K562 (cell line): Measurements from ENCODE around the gene CCNY. TPM values are rescaled to one million over a fixed set of nuclear protein-coding genes. Genes with fewer than 3 reads are reported as not detected.
A peak's percentile ranks its signal among the peaks of the same experiment; 100 is the strongest.

Experiments used
- ATAC-seq: fragments of 200-7000 bp; cut with Tn5 transposase; 3 replicates; pipeline ENCODE4 v1.9.1; 2020; ENCODE audit warnings: moderate library complexity
- BruUV-seq: library from RNA; stranded (reverse); fragments of 400-500 nt; replicated peaks from 2 replicates; lab custom pipeline; 2021; lab: Mats Ljungman, UMichigan
- CTCF ChIA-PET: fragments of 300-600 bp; formaldehyde crosslinking; extraction: SDS; loops from one replicate; lab custom pipeline; 2021; ENCODE audit warnings: low intra/inter-chr PET ratio; lab: Yijun Ruan, JAX
- POLR2A ChIA-PET: fragments of 300-600, 350-650 bp; sonication (Branson Sonifier 250); formaldehyde crosslinking; extraction: SDS; loops from one replicate; lab custom pipeline; 2021; ENCODE audit warnings: antibody characterized with exemption, inconsistent platforms; lab: Yijun Ruan, JAX
- DNase-seq, 4 experiments: peaks; one replicate each; pipeline versions ENCODE4 v3.0.0 to v3.0.0-alpha.2; 2011 to 2018; ENCODE audit warnings: low spot score in 3 of 4, mixed read lengths in 3 of 4; ENCODE audit errors: extremely low read depth in 1 of 4
- FAIRE-seq: peaks from 2 replicates; lab custom pipeline; 2011; peaks lifted over from hg19 to GRCh38; lab: Jason Lieb, UNC
- H2AFZ ChIP-seq: 2 replicates; pipeline ENCODE4 v1.6.0; 2011; ENCODE audit warnings: low read depth, low read length, control low read depth, inconsistent platforms
- H3K27ac ChIP-seq: fragments of 200-600 bp; 3 replicates; pipeline ENCODE4 v1.8.0; 2011; ENCODE audit warnings: low read depth, mild to moderate bottlenecking, control low read depth, inconsistent platforms, low read length, moderate library complexity, mixed read lengths; ENCODE audit errors: extremely low read depth
- H3K27me3 ChIP-seq, 2 experiments: fragments of 300-600 bp in 1 of 2; 2 replicates in 1 of 2; 3 replicates in 1 of 2; pipeline versions ENCODE4 v1.6.0 to v1.8.0; 2011; ENCODE audit warnings: inconsistent platforms in 2 of 2, low read length in 2 of 2, mild to moderate bottlenecking in 1 of 2, mixed read lengths in 1 of 2, moderate library complexity in 1 of 2; ENCODE audit not compliant: control insufficient read depth in 2 of 2, insufficient read depth in 2 of 2
- H3K36me3 ChIP-seq: fragments of 300-600 bp; 3 replicates; pipeline ENCODE4 v1.8.0; 2011; ENCODE audit warnings: mild to moderate bottlenecking, low read length, inconsistent platforms; ENCODE audit not compliant: control insufficient read depth, insufficient read depth
- H3K4me1 ChIP-seq, 2 experiments: fragments of 200-600 bp in 1 of 2; replicated peaks in 1 of 2; 2 replicates in 1 of 2; 3 replicates in 1 of 2; pipeline versions ENCODE4 v1.5.1 to v1.8.0; 2011; ENCODE audit warnings: inconsistent platforms in 2 of 2, low read length in 2 of 2, mild to moderate bottlenecking in 1 of 2, mixed read lengths in 1 of 2, moderate library complexity in 1 of 2; ENCODE audit not compliant: control insufficient read depth in 2 of 2, insufficient read depth in 2 of 2
- H3K4me2 ChIP-seq: 2 replicates; pipeline ENCODE4 v1.6.1; 2011; ENCODE audit warnings: low read length, control low read depth, inconsistent platforms, mixed read lengths; ENCODE audit not compliant: insufficient read depth
- H3K4me3 ChIP-seq: fragments of 200-600 bp; sonication (generic), shearing (Covaris generic); 2 replicates; pipeline ENCODE4 v1.5.1; 2016; ENCODE audit warnings: control low read depth, inconsistent platforms
- H3K79me2 ChIP-seq: fragments of 200-600 bp; 3 replicates; pipeline ENCODE4 v1.8.0; 2011; ENCODE audit warnings: low read length, inconsistent platforms; ENCODE audit not compliant: control insufficient read depth, insufficient read depth
- H3K9ac ChIP-seq, 2 experiments: 2 replicates each; pipeline versions ENCODE4 v1.6.0 to v1.6.1; 2011; ENCODE audit warnings: low read depth in 2 of 2, low read length in 2 of 2, control low read depth in 1 of 2, inconsistent platforms in 1 of 2, mild to moderate bottlenecking in 1 of 2, mixed read lengths in 1 of 2; ENCODE audit not compliant: insufficient read depth in 1 of 2
- H3K9me1 ChIP-seq: one replicate; pipeline ENCODE4 v1.6.0; 2011; ENCODE audit warnings: inconsistent platforms, mild to moderate bottlenecking, low read length, moderate library complexity; ENCODE audit not compliant: control insufficient read depth, insufficient read depth
- H3K9me3 ChIP-seq: replicated peaks from 2 replicates; pipeline ENCODE4 v1.5.1; 2011; ENCODE audit warnings: low read depth, low read length, inconsistent platforms; ENCODE audit not compliant: control insufficient read depth, insufficient read depth
- H4K20me1 ChIP-seq: replicated peaks from 2 replicates; pipeline ENCODE4 v1.6.1; 2011; ENCODE audit warnings: low read length, inconsistent platforms, mixed read lengths; ENCODE audit not compliant: control insufficient read depth, insufficient read depth
- MEIS2 ChIP-seq: fragments of 450-650 bp; IDR thresholded peaks from 2 replicates; pipeline ENCODE4 v1.6.1; 2014; ENCODE audit warnings: mild to moderate bottlenecking; ENCODE audit not compliant: partially characterized antibody
- PBX2 ChIP-seq, 2 experiments: IDR thresholded peaks in 1 of 2; conservative IDR thresholded peaks in 1 of 2; 2 replicates each; pipeline ENCODE4 v1.6.1; 2016; ENCODE audit warnings: low read depth in 2 of 2, mild to moderate bottlenecking in 1 of 2, missing compliant biosample characterization in 1 of 2, missing genetic modification characterization in 1 of 2, moderate library complexity in 1 of 2
- PKNOX1 ChIP-seq: fragments of 450-650 bp; IDR thresholded peaks from 2 replicates; pipeline ENCODE4 v1.6.1; 2016
- SMARCA5 ChIP-seq: fragments of 450-650 bp; IDR thresholded peaks from 2 replicates; pipeline ENCODE4 v1.6.1; 2016
- WGBS: fragments of 100-300 bp; shearing (Covaris generic); methylation state at CpG from one replicate; pipeline ENCODE4 v1.1.6; 2016; ENCODE audit warnings: low coverage, mixed read lengths; ENCODE audit not compliant: insufficient coverage; ENCODE audit errors: missing lambda C conversion rate; 5-methylcytosine and 5-hydroxymethylcytosine counted together
- in situ Hi-C: fragments of 300-500 bp; cut with MboI; formaldehyde crosslinking; loops from 4 replicates; pipeline ENCODE4 v1.15.0; 2018; ENCODE audit warnings: inconsistent platforms, mixed read lengths
- intact Hi-C: fragments of 100-400 bp; cut with micrococcal nuclease; formaldehyde crosslinking; loops from 2 replicates; pipeline ENCODE4 v1.14.2; 2022
- polyA plus RNA-seq, 8 experiments: library from polyadenylated mRNA; depleted of rRNA in 4 of 8; stranded (reverse) in 5 of 8; unstranded in 3 of 8; fragments of >200 nt; fragmentation: Nextera tagmentation in 2 of 8; fragmentation: Illumina TruSeq in 1 of 8; extraction: Ambion mirVana in 2 of 8; extraction: Trizol in 1 of 8; gene quantifications; 2 replicates each; pipeline versions ENCODE4 v1.2.1 to v1.2.3, GENCODE V29; 2011 to 2014; ENCODE audit warnings: inconsistent platforms in 1 of 8, missing spikeins in 1 of 8
- total RNA-seq, 7 experiments: library from RNA; depleted of rRNA in 6 of 7; stranded (reverse); fragments of >200 nt in 6 of 7; fragmentation: Illumina TruSeq in 2 of 7; extraction: Trizol in 2 of 7; gene quantifications; 2 replicates each; pipeline versions ENCODE4 v1.2.1 to v1.2.3, GENCODE V29; 2011 to 2021; ENCODE audit warnings: low replicate concordance in 1 of 7

Gene CCNY
- total and polyA plus RNA-seq, 9 of the 15 experiments (the other 6 are each of a cell fraction or from before 2014, with no cell fraction given) = 8.4 to 109 (median 38.6) TPM

GRCh38 chr10:35371731-35372130, 35.4 kb downstream of the CCNY start:
- H3K27ac ChIP-seq = no peak overlapping the region
- BruUV-seq = no TSS peak
- H2AFZ ChIP-seq = no peak overlapping the region
- no peak overlapping the region for H3K9ac ChIP-seq
- no peak for DNase-seq
- in situ Hi-C loops (no loop called here), intact Hi-C loops (loop anchor here (10.0 kb wide), 1 partner anchor 247 kb away; the partner anchor contains the start of gene CREM)
- TF ChIP-seq PBX2 (CRISPR knock-in tag; IDR thresholded peaks at IDR 0.05; ENCODE audit: low read depth) (no peak), PBX2 (tag; conservative IDR thresholded peaks at IDR 0.05; ENCODE audit: low read depth) (0 out of 2 replicates have a peak, but pooled peaks have one; percentile 55), MEIS2 (peak; percentile 73), SMARCA5 (no peak), PKNOX1 (peak; percentile 43; the same call in 1 of the 2 replicates)
- no peaks in the 10 kb centered on the region for H3K27me3 ChIP-seq
- CTCF ChIA-PET = no interaction called here
- peaks cover 19% of the 10 kb centered on the region for H4K20me1 ChIP-seq
- POLR2A ChIA-PET = interaction anchor here (1.3 to 1.4 kb wide), 2 partner anchors 20 to 25 kb away, joined by 3 read pairs; no protein-coding TSS in a partner anchor
- H3K4me1 ChIP-seq = peaks cover 12 to 36% of the 10 kb centered on the region in 2 experiments
- WGBS = 86% methylated on average over 3 of the region's 3 CpGs
- H3K36me3 ChIP-seq = no peaks in the 10 kb centered on the region; the same call in 2 of the 3 replicates
- H3K9me3 ChIP-seq = no peaks in the 10 kb centered on the region
- no peak for FAIRE-seq
- no peak overlapping the region for H3K4me3 ChIP-seq
- H3K4me2 ChIP-seq = no peak overlapping the region; the same call in 1 of the 2 replicates
- no peak for ATAC-seq
- peaks cover 7% of the 10 kb centered on the region for H3K9me1 ChIP-seq
- H3K79me2 ChIP-seq = peaks cover 98% of the 10 kb centered on the region
